ENCODE measurements around the gene PHIP.

PHIP gene

DNA sequence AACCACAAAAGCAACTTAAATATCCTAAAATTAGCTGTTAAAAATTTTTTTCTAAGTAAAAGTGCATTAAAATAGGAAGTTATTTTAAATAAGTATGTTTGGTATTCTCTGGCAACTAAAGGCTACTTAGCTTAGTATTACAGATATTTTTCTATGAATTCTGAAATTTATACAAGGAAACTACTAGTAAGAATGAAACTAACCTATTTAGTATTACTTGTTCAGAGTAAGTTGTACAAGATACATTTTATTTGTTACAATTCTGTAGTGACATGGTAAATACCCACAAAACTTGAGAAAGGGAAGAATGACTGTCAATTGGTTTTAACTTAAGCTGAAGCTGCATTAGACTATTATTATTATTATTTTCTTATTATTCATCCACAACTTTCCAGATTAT is 6.5 kb downstream of the PHIP start:
- Histone ChIP-seq H3K79me2 (ENCODE audit: control insufficient read depth, low read length) (peaks cover 98% of the 10 kb centered on the region), H3K4me2 (ENCODE audit: low read length) (no peak overlapping the region), H3K4me3 (ENCODE audit: low read length) (no peak overlapping the region), H3K9me2 (replicated peaks; ENCODE audit: control insufficient read depth, low read length) (no peaks in the 10 kb centered on the region), H3K27ac (ENCODE audit: low read depth, low read length) (no peak overlapping the region), H4K20me1 (ENCODE audit: control insufficient read depth, insufficient read depth, low read depth, low read length) (peaks cover 37% of the 10 kb centered on the region), H3K4me1 (ENCODE audit: control insufficient read depth, low read length) (peaks cover 54% of the 10 kb centered on the region), H3F3A (ENCODE audit: control insufficient read depth, insufficient read depth) (no peaks in the 10 kb centered on the region; the same call in none of the 2 replicates), H3K36me3 (ENCODE audit: control insufficient read depth, low read length) (peaks cover 86% of the 10 kb centered on the region), H3K27me3 (ENCODE audit: control insufficient read depth, low read length) (no peaks in the 10 kb centered on the region), H3K9me3 (ENCODE audit: control insufficient read depth, insufficient read depth, low read length) (no peaks in the 10 kb centered on the region)
- TF ChIP-seq EZH2phosphoT487 (IDR thresholded peaks at IDR 0.05; ENCODE audit: borderline replicate concordance, low read length) = no peak
- TF ChIP-seq CTCF (IDR thresholded peaks at IDR 0.05; ENCODE audit: low read depth, low read length, poor library complexity, severe bottlenecking) = no peak

DNA sequence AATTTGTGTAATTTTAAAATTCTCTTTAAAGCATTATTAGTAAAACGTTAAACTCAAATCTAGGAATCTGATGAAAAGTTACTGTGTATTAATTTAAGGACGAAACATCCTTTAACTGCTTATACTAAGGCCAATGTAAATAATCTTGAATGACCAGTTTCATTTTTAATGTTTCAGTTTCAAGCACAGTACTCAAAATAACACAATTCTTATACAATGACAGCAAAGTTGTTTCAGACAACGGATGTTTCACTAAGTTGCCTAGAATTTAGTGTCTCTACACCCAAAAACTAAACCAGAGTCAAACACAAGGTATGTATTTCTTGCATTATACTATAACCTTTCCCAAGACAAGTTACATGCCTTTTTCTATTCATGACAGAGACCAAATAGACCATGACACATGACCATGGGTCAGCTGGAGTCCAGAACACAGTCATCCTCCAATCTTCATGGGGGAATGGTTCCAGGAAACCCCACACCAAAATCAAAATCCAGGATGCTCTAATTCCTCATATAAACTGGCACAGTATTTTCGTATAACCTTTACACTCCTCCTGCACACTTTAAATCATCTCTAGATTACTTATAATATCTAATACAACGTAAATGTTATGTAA is 7.7 kb downstream of the PHIP start:
- Histone ChIP-seq H3F3A (ENCODE audit: control insufficient read depth, insufficient read depth) (no peaks in the 10 kb centered on the region; the same call in none of the 2 replicates), H3K9me2 (replicated peaks; ENCODE audit: control insufficient read depth, low read length) (no peaks in the 10 kb centered on the region), H3K4me1 (ENCODE audit: control insufficient read depth, low read length) (peaks cover 48% of the 10 kb centered on the region), H3K4me2 (ENCODE audit: low read length) (no peak overlapping the region), H3K36me3 (ENCODE audit: control insufficient read depth, low read length) (peaks cover 75% of the 10 kb centered on the region), H4K20me1 (ENCODE audit: control insufficient read depth, insufficient read depth, low read depth, low read length) (peaks cover 25% of the 10 kb centered on the region), H3K4me3 (ENCODE audit: low read length) (no peak overlapping the region), H3K27me3 (ENCODE audit: control insufficient read depth, low read length) (no peaks in the 10 kb centered on the region), H3K79me2 (ENCODE audit: control insufficient read depth, low read length) (peaks cover 96% of the 10 kb centered on the region), H3K9me3 (ENCODE audit: control insufficient read depth, insufficient read depth, low read length) (no peaks in the 10 kb centered on the region), H3K27ac (ENCODE audit: low read depth, low read length) (no peak overlapping the region)
- TF ChIP-seq EZH2phosphoT487 (IDR thresholded peaks at IDR 0.05; ENCODE audit: borderline replicate concordance, low read length) (no peak), CTCF (IDR thresholded peaks at IDR 0.05; ENCODE audit: low read depth, low read length, poor library complexity, severe bottlenecking) (no peak)

- TF ChIP-seq EZH2phosphoT487 (IDR thresholded peaks at IDR 0.05; ENCODE audit: borderline replicate concordance, low read length) (no peak), CTCF (IDR thresholded peaks at IDR 0.05; ENCODE audit: low read depth, low read length, poor library complexity, severe bottlenecking) (no peak)
- Histone ChIP-seq H3F3A (ENCODE audit: control insufficient read depth, insufficient read depth) (no peaks in the 10 kb centered on the region; the same call in none of the 2 replicates), H3K79me2 (ENCODE audit: control insufficient read depth, low read length) (peaks cover 95% of the 10 kb centered on the region), H3K4me1 (ENCODE audit: control insufficient read depth, low read length) (peaks cover 23% of the 10 kb centered on the region), H3K4me2 (ENCODE audit: low read length) (no peak overlapping the region), H3K27ac (ENCODE audit: low read depth, low read length) (no peak overlapping the region), H4K20me1 (ENCODE audit: control insufficient read depth, insufficient read depth, low read depth, low read length) (peaks cover 17% of the 10 kb centered on the region; the same call in 1 of the 2 replicates), H3K9me3 (ENCODE audit: control insufficient read depth, insufficient read depth, low read length) (no peaks in the 10 kb centered on the region), H3K9me2 (replicated peaks; ENCODE audit: control insufficient read depth, low read length) (no peaks in the 10 kb centered on the region), H3K36me3 (ENCODE audit: control insufficient read depth, low read length) (peaks cover 74% of the 10 kb centered on the region), H3K27me3 (ENCODE audit: control insufficient read depth, low read length) (no peaks in the 10 kb centered on the region), H3K4me3 (ENCODE audit: low read length) (no peak overlapping the region)
These were observed 11.2 kb downstream of the PHIP start for GRCh38 chr6:79066828-79067227.
